GM12892 (cell line): ENCODE data around the gene WDFY4.

Source experiments
- POLR2A ChIP-seq: IDR thresholded peaks from 2 replicates; pipeline ENCODE4 v1.6.1; 2011; ENCODE audit warnings: low read depth, low read length, control low read depth
- POLR2AphosphoS5 ChIP-seq: IDR thresholded peaks from 2 replicates; pipeline ENCODE4 v1.6.1; 2011; ENCODE audit warnings: low read depth, low read length, control low read depth

DNA sequence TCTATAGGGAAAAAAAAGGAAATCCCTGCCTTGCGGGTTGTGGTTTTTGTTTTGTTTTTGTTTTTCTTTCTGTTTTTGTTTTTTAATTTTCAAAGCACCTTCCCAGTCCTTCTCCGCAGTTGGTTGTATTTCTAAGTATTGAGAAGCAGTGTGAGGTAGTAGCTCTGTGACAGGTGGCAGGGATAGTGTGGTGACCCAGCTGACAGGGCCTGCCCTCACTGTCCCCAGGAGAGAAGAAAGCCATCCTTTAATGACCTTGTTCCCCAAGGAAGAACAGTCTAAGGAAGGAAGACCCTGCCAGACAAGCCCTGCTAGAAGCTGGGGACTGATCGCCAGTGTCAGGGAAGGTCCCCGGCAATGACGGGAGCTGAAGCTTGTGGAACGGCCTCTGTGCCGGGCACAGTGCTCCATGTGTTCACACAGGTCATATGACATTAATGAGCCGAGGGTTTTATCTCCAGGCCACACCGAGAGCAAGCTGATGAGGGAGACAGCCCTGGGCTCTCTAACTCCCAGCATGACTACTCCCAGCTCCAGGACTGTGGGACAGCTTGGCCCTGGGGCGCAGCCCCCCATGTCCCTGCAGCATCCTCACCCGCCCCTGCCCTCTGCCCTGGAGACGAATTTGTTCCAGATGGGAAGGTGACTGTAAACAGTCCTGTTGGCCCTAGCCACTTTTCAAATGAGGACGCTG lies 324.0 kb downstream of the WDFY4 start:
- TF ChIP-seq POLR2A: no peak
- no peak for TF ChIP-seq POLR2AphosphoS5
